HG02840 (cell line): ENCODE data around the gene CDK6.

Experiments used
- ATAC-seq: cut with Tn5 transposase; IDR thresholded peaks from one replicate; pipeline ENCODE4 v1.9.1; 2021; ENCODE audit warnings: mild to moderate bottlenecking, moderate library complexity, moderate number of reproducible peaks; ENCODE audit not compliant: unreplicated experiment, low FRiP score

Gene CDK6

DNA sequence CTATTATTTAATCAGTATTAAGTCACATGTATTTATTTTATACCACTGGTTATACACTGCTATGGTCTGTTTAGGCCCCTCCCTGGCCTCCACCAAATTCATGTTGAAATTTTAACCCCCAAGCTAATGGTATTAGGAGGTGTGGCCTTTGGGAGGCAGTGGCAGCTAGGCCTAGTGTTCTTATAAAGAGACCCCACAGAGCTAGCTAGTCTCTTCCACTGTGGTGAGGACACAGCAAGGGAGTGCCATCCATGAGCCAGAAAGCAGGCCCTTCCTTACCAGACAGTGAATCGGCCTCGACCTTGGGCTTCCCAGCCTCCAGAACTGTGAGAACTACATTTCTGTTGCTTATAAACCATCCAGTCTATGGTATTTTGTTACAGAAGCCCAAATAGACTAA lies 279.1 kb downstream of the CDK6 start:
- no peak for ATAC-seq
